ENCODE results near the gene NPIPB9.
"Not testable (repeated sequence)": the region's sequence is repeated elsewhere in the genome, so short reads cannot be mapped to it uniquely, and the experiment has no call there.

GRCh38 chr16:28820546-28820945 lies 69.0 kb downstream of the NPIPB9 start:
- TF ChIP-seq CTCF (IDR thresholded peaks at IDR 0.05); POLR2A (IDR thresholded peaks at IDR 0.05); EP300 (IDR thresholded peaks at IDR 0.05; ENCODE audit: low read depth); POLR2AphosphoS5 (IDR thresholded peaks at IDR 0.05): not testable (repeated sequence)
